ENCODE data around the gene CD74.

The CD74 gene

GRCh38 chr5:150443242-150444075, 30.7 kb upstream of the CD74 start:
- Histone ChIP-seq H3K27me3 (ENCODE audit: insufficient read depth, low read depth) (no peaks in the 10 kb centered on the region), H2AFZ (ENCODE audit: low read depth) (no peak overlapping the region), H3K4me2 (no peak overlapping the region), H3K4me3 (IDR thresholded peaks at IDR 0.05; ENCODE audit: insufficient read depth, low read depth, low read length) (no peak overlapping the region), H3K9ac (no peak overlapping the region), H4K20me1 (ENCODE audit: insufficient read depth) (no peaks in the 10 kb centered on the region), H3K79me2 (ENCODE audit: insufficient read depth, low read depth) (peaks cover 22% of the 10 kb centered on the region), H3K27ac (no peak overlapping the region), H3K4me1 (ENCODE audit: low read depth, poor library complexity, severe bottlenecking) (peaks cover 17% of the 10 kb centered on the region), H3K36me3 (ENCODE audit: insufficient read depth) (peaks cover 23% of the 10 kb centered on the region; the same call in 1 of the 2 replicates)
- no peak for TF ChIP-seq CTCF (conservative IDR thresholded peaks at IDR 0.05; ENCODE audit: low read depth, low read length)

GRCh38 chr5:150442699-150443080, 30.0 kb upstream of the CD74 start:
- no peak overlapping the region for H3K4me3 ChIP-seq (IDR thresholded peaks at IDR 0.05; ENCODE audit: insufficient read depth, low read depth, low read length)
- H3K4me1 ChIP-seq (ENCODE audit: low read depth, poor library complexity, severe bottlenecking), result peaks cover 12% of the 10 kb centered on the region
- no peak overlapping the region for H3K9ac ChIP-seq
- peaks cover 19% of the 10 kb centered on the region; the same call in 1 of the 2 replicates for H3K36me3 ChIP-seq (ENCODE audit: insufficient read depth)
- no peak for TF ChIP-seq CTCF (conservative IDR thresholded peaks at IDR 0.05; ENCODE audit: low read depth, low read length)
- H3K79me2 ChIP-seq (ENCODE audit: insufficient read depth, low read depth), result peaks cover 15% of the 10 kb centered on the region
- H2AFZ ChIP-seq (ENCODE audit: low read depth), result no peak overlapping the region
- no peak overlapping the region for H3K4me2 ChIP-seq
- no peaks in the 10 kb centered on the region for H3K27me3 ChIP-seq (ENCODE audit: insufficient read depth, low read depth)
- no peaks in the 10 kb centered on the region for H4K20me1 ChIP-seq (ENCODE audit: insufficient read depth)
- no peak overlapping the region for H3K27ac ChIP-seq

GRCh38 chr5:150441813-150442698, 29.3 kb upstream of the CD74 start:
- H3K4me3 ChIP-seq (IDR thresholded peaks at IDR 0.05; ENCODE audit: insufficient read depth, low read depth, low read length), result no peak overlapping the region
- no peak overlapping the region for H2AFZ ChIP-seq (ENCODE audit: low read depth)
- H3K9ac ChIP-seq, result no peak overlapping the region
- no peak overlapping the region for H3K27ac ChIP-seq
- H3K4me1 ChIP-seq (ENCODE audit: low read depth, poor library complexity, severe bottlenecking), result peaks cover 5% of the 10 kb centered on the region
- H3K36me3 ChIP-seq (ENCODE audit: insufficient read depth), result peaks cover 12% of the 10 kb centered on the region; the same call in 1 of the 2 replicates
- no peaks in the 10 kb centered on the region for H3K27me3 ChIP-seq (ENCODE audit: insufficient read depth, low read depth)
- H3K79me2 ChIP-seq (ENCODE audit: insufficient read depth, low read depth), result 0 out of 2 replicates have a peak, but pooled peaks cover 8% of the 10 kb centered on the region
- no peaks in the 10 kb centered on the region for H4K20me1 ChIP-seq (ENCODE audit: insufficient read depth)
- TF ChIP-seq CTCF (conservative IDR thresholded peaks at IDR 0.05; ENCODE audit: low read depth, low read length), result no peak
- H3K4me2 ChIP-seq, result no peak overlapping the region

- H3K36me3 ChIP-seq (ENCODE audit: insufficient read depth), result peaks cover 7% of the 10 kb centered on the region; the same call in 1 of the 2 replicates
- H3K9ac ChIP-seq, result no peak overlapping the region
- H2AFZ ChIP-seq (ENCODE audit: low read depth), result no peak overlapping the region
- H4K20me1 ChIP-seq (ENCODE audit: insufficient read depth), result no peaks in the 10 kb centered on the region
- no peaks in the 10 kb centered on the region for H3K79me2 ChIP-seq (ENCODE audit: insufficient read depth, low read depth)
- H3K27ac ChIP-seq, result no peak overlapping the region
- no peak for TF ChIP-seq CTCF (conservative IDR thresholded peaks at IDR 0.05; ENCODE audit: low read depth, low read length)
- no peak overlapping the region for H3K4me3 ChIP-seq (IDR thresholded peaks at IDR 0.05; ENCODE audit: insufficient read depth, low read depth, low read length)
- no peak overlapping the region for H3K4me2 ChIP-seq
- peaks cover 4% of the 10 kb centered on the region for H3K4me1 ChIP-seq (ENCODE audit: low read depth, poor library complexity, severe bottlenecking)
- H3K27me3 ChIP-seq (ENCODE audit: insufficient read depth, low read depth), result no peaks in the 10 kb centered on the region
Observed at GRCh38 chr5:150440948-150441812, 28.5 kb upstream of the CD74 start.

All from KMS-11 (cell line).